ENCODE data around the gene CCDC136.

DNA sequence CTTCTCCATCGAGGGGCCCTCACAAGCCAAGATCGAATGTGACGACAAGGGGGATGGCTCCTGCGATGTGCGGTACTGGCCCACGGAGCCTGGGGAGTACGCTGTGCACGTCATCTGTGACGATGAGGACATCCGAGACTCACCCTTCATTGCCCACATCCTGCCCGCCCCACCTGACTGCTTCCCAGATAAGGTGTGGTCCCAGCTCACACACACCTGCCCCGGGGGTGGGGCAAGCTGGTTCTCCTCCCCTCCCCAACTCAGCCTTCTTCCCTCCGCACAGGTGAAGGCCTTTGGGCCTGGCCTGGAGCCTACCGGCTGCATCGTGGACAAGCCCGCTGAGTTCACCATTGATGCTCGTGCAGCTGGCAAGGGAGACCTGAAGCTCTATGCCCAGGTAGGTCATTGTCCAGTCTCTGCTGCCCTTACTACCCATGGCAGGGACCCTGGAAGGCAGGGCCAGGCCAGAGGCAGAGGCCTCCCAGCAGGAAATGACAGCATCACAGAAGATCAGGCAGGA is 49.5 kb downstream of the CCDC136 start:
- TF ChIP-seq, protein P1, sequence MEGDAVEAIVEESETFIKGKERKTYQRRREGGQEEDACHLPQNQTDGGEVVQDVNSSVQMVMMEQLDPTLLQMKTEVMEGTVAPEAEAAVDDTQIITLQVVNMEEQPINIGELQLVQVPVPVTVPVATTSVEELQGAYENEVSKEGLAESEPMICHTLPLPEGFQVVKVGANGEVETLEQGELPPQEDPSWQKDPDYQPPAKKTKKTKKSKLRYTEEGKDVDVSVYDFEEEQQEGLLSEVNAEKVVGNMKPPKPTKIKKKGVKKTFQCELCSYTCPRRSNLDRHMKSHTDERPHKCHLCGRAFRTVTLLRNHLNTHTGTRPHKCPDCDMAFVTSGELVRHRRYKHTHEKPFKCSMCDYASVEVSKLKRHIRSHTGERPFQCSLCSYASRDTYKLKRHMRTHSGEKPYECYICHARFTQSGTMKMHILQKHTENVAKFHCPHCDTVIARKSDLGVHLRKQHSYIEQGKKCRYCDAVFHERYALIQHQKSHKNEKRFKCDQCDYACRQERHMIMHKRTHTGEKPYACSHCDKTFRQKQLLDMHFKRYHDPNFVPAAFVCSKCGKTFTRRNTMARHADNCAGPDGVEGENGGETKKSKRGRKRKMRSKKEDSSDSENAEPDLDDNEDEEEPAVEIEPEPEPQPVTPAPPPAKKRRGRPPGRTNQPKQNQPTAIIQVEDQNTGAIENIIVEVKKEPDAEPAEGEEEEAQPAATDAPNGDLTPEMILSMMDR (conservative IDR thresholded peaks at IDR 0.05 in 1 of 2, IDR thresholded peaks at IDR 0.05 in 1 of 2; ENCODE audit: low read depth in 1 of 2, low read length in 2 of 2), result no peak
- no peak for TF ChIP-seq EZH2 (IDR thresholded peaks at IDR 0.05; ENCODE audit: low read length, missing control alignments)
